Stimulated activated CD4-positive, alpha-beta T cell treated with anti-CD3 and anti-CD28 coated beads, TNF-alpha, amount 100 ng/mL, for 4 hours (primary cell): ENCODE results near the gene NOP9.
A peak's percentile ranks its signal among the peaks of the same experiment; 100 is the strongest.

ENCODE experiments used
- DNase-seq, 3 experiments: peaks; one replicate each; pipeline ENCODE4 v3.0.0-alpha.2; 2020; ENCODE audit warnings: low read depth in 3 of 3

NOP9 gene

DNA sequence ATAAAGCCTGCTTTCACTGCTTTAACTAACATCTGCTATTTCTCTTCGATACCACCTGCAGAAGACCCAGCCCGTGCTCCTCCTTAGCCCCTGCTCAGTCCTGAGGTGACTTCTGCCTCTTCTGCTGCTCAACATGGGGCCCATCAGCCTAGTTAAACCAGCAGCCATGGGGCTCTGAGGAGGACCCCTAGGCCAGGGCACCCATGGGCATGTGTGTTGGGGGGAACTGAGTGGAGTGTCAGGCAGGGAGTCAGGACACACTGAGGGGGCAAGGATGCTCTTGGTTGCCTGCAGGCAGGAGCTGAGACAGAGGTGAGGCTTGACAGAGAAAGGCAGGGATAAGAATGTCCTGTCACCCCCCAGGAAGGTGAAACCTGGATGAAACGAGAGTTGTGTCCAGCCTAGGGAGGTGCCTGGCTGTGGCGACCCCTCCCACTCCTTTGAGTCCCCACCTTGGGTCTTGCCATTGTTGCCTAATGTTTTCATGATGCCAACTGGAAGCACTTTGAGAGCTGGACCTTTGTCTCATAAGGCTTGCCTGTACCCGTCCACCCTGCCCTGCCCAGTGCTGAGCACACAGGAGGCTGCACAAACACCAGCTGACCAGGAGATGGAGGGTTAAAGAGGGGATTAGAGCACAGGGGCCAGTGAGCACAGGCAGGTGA is 15.7 kb upstream of the NOP9 start:
- DNase-seq: no peak

DNA sequence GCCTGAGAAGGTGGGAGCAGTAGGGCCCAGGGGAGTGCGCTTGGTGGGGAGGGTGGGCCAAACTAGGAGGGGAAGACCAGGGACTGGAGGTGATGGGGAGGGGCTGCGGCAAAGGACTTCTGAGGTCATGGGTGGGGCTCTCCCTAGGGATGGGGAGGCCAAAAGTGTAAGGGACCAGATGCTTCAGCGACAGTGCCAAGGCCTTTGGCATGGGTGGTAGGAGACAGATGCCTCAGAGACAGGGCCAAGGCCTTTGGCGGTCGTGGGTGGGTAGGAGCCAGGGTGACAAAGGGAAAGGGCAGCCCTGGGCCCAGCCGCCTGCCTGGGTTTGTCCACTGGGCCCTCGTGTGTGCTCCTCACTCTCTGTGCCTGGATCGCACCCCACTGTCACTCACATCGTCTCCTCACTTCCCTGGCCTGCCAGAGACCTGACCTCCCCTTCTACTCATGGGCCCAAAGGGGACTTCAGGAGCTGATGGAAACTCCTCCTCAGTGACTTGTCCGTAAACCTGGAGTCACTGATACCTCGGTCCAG is 15.1 kb upstream of the NOP9 start:
- no peak for DNase-seq

DNA sequence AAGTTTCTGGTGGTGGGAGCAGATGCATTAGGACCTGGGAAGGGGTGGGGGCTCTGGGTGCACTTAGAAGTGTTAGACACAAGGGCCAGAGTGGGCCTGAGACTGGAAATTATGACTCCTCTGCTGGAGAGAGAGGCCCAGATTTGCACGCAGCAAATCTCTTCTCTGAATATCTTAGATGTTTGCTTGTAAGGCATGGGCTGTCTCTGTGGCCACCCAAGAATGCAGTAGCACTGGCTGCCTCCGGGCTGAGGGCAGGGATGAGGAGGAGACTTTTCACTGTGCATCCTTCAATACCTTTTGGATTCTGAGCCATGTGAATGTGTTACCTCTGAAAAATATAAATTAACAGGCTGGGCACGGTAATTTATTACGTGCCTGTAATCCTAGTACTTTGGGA is 14.3 kb upstream of the NOP9 start:
- no peak for DNase-seq

DNA sequence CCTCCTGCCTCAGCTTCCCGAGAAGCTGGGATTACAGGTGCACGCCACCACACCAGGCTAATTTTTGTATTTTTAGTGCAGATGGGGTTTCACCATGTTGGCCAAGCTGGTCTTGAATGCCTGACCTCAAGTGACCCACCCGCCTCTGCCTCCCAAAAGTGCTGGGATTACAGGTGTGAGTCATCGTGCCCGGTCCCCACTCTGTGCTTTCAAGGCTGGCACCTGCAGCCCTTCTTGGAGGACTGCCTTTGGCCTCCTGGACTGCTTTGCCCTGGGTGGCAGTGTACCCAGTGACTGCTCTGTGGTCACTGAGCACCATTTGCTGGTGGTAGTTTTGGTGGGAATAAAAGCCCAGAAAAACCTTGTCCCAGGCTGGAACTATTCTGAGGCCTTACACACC is 12.7 kb upstream of the NOP9 start:
- DNase-seq: no peak

DNA sequence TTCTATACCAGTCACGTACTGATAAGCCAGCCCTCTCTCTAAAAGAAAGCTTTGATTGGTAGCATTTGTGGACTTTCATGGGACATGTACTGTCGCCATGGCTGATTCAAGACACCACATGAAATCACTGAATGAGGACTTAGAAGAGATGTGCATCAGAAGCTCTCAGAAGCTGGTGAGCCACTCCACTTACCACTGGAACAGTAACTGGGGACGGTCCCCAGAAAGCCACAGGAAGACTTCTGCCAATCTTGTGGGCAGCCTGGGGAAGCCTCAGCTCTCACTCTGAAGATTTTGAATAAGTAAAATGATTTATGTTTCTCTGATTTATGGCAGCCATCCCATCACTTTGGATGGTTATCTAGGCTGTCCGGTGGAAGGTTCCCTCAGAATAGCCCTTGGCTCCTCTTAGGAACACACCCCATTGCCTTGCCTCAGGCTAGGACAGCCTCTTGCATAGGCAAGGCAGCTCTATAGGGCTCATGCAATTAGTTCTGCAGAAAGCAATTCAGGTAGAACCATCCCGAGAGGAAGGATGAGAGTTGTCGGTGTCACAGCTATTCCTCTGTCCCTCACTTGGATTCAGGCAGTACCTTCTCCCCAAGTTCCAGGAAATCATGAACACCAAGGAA is 9.9 kb upstream of the NOP9 start:
- DNase-seq: no peak

DNA sequence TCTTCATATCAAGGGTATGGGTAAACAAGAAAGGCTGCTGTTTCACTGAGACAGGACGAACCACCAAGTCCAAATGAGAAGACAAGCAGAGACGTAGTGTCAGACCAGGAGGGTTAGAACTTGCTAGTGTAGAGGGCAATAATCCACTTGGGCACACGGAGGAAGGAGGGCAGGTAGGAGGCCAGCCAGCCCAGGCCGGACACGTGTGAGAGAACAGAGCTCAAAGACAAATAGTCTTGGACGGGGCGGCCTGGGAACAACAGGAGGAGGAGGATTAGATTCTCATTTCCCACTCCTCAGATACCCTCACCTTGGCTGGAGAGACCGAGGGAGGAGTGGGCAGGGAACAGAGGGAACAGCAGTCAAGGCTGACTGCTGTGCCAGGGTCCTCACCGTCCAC is 8.9 kb upstream of the NOP9 start:
- no peak for DNase-seq

DNA sequence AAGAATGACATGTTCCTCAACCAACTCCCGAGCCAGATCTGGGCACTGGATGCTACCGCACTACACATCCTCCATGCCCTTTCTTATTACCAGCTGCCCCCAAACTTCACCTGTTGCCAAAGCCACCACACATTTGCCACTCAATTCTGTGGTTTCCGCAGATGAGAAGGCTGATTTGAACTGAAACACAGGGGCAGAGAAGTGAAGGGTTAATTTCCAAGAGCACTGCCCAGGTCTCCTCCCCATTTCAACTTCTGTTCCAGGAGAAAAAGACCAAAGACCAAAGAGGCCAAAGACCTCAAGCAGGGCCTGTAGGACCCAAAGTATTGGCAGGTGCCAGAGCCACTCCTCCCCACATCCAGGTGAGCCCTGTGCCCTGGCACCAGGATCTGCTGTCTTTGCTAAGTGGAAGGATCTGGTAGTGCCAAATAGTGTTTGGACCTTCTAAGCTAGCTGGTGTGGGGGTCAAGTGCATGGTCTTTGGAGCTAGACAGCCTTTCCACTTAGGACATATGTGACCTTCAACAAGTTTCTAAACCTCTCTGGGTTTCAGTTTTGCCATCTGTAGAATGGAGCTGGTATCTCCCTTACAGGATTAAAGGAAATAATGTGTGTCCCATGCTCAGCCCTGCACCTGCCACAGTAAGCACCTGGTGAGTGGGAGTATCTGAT is 8.1 kb upstream of the NOP9 start:
- DNase-seq: no peak

DNA sequence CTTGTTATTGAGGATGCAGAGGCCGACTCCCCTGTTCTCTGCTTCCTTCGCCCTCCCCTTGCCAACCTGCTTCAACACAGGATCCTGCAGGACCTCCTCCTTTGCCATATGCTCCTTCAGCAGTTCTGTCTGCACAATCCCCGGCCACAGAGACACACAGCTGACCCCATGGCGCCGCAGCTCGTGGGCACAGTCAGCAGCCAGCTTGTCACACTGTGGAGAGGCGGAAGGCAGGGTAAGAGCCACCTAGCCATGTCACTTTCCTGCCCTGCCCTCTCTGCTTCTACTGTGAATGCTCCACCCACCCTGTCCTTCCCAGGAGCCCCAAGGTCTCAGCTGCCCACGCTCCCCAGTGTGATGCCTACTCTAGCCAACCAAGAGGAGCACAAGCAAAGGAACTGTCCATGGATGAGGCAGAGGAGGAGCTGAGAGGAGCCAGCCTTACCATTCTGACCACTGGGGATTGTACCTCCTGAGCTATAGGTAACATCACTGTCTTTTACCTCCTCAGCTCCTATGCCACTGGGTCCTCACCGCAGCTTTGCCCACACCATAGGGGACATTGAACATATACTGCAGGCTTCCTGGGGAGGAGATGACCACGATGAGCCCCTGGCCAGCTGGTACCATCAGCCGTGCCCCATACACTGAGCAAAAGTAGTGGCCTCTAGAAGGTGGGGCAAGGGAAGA is 7.4 kb upstream of the NOP9 start:
- DNase-seq: no peak

DNA sequence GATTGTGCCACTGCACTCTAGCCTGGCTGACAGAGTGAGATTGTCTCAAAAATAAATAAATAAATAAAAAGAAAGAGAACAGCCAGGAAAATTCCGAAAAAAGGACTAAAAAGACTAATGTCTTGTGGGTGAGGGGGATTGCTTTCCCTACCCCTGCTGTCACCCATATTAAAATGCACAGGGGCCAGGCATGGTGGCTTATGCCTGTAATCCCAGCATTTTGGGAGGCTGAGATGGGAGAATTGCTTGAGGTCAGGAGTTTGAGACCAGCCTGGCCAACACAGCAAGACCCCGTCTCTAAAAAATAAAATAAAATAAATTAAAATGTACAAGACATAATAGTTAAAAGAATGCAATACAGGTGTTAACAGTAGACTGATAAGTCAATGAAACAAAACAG is 6.1 kb upstream of the NOP9 start:
- no peak for DNase-seq

DNA sequence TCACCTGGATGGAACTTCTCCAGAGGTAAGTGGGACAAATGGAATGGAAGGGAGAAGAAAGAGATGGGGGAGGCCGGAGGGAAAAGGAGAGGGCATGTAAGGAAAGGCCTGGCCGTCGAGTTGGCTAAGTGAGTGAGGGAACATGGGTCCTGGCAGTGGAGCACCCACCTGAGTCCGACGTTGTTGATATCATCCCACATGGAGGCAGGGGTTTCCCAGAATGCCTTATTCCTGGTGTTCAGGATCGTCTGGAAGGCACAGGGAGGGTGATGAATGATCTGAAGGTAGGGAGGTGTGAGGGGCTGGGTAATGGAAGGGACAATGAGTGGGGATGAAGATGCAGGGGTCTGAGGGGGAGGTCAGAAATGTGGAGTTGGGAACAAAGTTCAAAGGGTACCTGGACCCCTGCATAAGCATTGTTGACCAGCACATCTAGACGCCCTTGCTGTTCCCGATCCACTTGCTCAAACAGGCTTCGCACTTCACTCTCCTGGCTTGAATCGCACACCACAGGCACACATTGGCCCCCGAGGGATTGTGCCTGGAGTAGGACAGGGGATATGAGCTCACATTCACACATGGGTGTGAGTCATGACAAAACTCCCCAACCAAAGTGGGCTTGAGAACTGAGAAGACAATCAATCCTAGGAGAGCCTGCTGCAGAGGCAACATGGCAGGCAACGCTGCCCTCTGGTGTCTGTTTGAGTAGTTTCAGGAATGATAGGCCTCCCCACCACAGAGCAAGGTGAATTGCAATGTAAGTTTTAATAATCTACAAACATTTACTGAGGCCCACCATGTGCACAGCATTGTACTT is 3.1 kb upstream of the NOP9 start:
- peak; percentile 47 to 59 (median 56) for DNase-seq

DNA sequence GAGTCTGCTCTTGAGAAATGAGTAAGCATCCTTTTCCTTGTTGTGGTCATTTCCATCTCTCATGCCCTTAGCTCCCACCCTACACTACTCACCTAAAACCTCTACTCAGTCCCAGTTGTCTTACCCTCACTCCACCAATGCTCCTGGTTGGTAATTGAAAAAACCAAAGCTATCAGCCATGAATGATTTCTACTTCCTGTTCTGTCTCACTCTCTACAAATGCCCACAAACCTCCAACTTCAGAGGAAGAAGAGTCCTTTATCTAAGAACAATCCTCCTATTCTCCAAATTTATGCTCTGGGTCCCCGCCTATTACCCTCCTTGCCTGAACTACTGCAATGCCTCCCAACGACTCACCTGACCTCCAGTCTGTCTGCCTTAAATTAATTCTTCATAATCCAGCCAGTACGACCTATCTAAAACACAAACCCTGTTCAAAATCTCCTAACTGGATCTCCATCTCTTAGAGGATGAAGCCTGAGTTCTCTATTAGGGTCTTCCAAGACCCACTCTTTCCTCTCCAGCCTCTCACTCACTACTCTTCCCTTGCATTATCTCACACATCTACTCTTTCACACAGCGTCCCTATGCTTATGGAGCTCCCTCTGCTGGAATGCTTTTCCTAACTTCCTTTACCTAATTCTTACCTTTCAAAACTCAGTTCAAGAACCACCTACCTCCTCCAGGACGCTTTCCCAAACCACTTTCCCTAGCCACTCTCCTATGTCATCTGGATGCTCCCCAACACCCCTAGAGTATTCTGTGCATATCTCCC is 2.3 kb upstream of the NOP9 start:
- no peak for DNase-seq

DNA sequence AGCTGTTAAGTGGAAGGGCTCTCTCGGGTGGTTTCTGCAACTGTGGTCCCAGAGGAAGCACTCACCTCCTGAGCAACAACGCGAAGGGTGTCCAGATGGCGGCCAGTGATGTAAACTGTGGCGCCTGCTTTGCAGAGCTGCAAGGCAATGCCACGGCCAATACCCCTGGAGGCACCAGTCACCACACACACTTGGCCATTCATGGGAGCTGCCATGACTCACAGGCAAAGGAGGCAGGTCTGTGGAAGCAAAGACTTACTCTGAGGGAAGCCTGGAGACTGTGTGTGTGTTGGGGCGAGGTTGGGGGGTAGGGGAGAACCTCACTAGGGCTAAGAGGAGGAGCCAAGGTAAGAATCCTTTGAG is 777 bp upstream of the NOP9 start:
- no peak for DNase-seq

DNA sequence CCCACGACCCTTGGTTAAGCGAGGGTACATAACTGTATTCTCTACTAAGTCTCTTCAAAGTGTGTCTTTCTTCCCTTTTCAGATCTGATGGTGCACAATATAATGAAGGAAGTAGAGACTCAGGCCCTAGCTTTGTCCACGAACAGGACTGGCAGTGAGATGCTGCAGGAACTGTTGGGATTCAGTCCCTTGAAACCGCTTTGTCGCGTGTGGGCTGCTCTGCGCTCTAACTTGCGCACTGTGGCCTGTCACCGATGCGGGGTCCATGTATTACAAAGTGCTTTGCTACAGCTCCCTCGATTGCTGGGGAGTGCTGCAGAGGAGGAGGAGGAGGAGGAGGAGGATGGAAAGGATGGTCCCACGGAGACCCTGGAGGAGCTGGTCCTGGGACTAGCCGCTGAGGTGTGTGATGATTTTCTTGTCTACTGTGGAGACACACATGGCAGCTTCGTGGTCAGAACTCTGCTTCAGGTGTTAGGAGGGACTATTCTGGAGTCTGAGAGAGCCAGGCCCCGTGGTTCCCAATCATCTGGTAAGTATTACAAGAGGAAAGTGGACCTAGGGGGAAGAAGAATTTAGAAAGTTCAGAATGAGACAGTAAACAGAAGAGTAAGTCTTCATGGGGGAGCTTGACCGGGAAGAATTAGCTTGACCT is 803 bp downstream of the NOP9 start:
- DNase-seq: no peak

DNA sequence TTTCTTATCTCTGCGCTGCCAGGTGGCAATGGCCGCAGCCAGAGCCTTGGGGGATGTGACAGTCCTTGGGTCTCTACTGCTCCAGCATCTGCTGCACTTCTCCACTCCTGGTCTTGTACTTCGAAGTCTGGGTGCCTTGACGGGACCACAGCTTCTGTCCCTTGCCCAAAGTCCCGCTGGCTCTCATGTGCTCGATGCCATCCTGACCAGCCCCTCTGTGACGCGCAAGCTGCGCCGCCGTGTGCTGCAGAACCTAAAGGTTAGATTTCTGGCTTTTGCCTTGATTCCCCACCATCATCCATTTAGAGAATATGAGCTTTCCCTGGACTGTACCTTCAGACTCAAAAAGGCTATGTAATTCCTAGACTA is 4.4 kb downstream of the NOP9 start:
- no peak for DNase-seq

DNA sequence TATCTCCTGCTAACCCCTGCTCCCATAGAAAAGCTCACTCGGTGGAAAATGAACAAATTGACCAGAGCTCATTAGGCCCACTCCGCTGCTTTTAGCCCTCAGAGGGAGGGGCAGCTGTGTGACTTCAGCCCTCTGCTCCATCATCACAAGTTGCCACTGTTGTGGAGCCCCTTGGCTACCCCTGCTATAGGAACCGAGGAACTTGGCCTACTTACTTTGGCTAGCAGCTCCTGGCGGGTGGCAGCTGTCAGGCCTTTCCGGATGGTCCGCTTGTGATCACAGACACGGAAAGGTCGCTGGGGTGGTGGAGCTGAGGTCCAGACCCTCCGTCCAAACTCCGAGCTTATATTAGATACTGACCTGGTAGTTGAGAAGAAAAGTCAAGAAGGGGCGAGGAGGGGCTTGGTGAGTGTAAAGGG is 7.5 kb downstream of the NOP9 start:
- DNase-seq: no peak

DNA sequence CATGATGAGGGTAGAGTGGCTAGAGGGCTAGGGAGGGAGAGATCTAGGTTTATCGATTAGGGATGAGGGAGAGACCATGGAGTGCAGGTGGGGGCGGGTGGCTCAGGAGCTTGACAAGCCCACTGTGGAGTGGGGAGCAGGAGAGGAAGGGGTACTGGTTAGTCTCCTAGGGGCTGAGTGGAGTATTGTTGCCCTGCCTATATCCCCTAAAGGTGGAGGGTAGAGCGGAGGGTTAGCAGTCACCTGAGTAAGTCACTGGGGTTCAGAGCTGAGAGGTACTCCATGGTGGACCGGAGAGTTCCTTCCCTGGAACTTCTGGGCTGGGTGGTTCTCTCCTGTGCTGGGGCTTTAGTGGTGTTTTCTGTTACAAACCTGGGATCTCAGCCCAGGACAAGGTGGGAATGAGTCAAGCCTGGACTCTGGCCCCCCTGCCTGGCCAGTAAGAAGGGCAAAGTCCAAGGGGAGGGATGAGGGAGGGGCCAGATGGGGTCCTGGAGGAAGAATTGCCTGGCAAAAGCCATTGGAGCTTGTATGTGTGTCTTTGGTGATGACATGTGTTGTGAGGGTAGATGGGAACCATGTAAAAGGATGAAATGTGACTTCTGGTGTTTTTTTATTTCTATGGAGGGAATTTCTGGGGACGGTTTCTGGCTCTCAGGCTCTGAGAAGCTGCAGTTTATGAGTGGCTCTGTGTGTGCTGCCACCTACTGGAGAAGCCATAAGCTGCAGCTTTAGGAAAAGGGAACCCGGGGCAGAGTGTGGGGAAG is 8.1 kb downstream of the NOP9 start, which contains the start of gene CIDEB:
TSS of gene CIDEB (minus strand) at position 403 of the 767 bp plus-strand sequence. CDS start at position 284, 119 bp downstream.
- DNase-seq: peak in 1 of 3 experiments; percentile 43

DNA sequence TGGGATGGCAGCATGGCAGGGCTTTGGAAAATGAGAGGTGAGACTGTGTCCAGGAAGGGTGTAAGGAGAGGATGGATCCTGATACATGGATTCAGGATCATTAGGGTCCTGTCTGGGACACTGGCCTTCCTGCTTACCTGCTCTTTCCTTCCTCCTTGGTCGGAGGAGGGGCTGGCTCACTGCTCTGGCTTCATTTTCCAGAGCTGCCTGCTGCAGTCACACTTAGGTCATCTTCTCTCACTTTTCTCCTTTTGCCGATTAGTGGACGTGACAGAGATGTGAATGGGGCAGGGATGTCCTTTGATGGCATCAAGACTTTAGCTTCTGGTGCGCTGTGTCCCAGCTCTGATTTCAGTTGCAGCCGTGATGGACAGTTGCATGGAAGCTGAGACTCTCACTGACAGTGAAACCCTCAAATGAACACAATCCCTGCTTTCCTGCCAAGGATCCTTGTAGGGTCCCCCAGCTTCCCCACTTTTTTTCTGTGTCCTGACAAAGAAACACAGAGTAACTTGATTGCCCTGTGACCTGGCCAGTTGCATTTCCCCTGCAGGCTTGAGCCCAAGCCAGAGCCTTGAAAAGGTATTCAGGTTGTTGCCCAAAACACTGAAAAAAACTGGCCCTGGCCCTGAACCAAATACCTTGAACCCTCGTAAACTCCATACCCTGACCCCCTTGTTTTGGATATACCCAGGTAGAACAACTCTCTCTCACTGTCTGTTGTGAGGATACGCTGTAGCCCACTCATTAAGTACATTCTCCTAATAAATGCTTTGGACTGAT is 8.9 kb downstream of the NOP9 start:
- no peak for DNase-seq

DNA sequence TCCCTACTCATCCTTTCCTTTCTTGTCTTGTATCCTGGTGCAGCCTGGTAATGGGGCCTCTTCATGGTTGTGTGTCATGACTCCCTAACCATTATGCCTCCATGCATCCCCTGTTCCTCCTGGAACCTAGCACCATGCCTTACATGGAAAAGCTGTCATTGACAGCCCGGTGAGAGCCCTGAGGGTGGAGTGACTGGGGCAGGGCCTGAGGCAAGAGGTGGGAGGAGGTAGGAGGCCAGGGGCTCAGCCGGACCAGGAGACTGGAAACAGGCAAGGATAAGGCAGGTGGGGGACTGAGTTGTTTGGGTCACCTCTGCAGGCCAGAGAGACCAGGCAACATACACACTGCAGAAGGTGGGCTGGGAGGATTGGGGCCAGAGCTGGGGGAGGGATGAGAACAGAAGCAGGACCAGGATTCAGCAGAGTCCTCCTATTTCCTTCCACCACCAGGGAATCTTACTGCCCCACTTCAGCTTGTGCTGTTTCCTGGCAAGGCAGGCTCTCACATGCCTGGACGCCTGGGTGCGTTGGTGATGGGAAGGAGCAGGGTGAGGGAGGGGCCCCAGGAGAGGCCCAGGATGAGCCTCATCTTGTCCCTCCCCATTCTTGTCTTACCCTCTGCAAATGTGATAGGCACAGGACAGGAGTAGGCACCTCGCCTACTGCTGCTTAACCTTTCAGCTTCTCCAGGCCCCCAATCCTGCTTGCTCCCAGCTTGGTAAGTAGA is 10.1 kb downstream of the NOP9 start, which contains the start of gene LTB4R2:
TSS of gene LTB4R2 (plus strand) at position 603 of the 727 bp plus-strand sequence. CDS start 525 bp downstream, outside the sequence.
- no peak for DNase-seq
